Right lobe of liver (tissue), 4 donors: Measurements from ENCODE around the gene WDR93.

ENCODE experiments used
- CTCF ChIP-seq, 4 donors: fragments of 200-600 bp in 3 of 4; fragments of 450-650 bp in 1 of 4; IDR thresholded peaks; one replicate each; pipeline versions ENCODE4 v1.5.1 to v1.8.0; 2016 to 2022; ENCODE audit warnings: antibody characterized with exemption in 4 of 4, mild to moderate bottlenecking in 2 of 4
- POLR2A ChIP-seq: fragments of 450-650 bp; IDR thresholded peaks from one replicate; pipeline ENCODE4 v1.6.1; 2017; ENCODE audit warnings: antibody characterized with exemption, mild to moderate bottlenecking
- donor health status: DM: no; HTN: no; CAD: no.
- donor health status: DM: no; HTN: no; CAD: no.
- donor health status: DM: no; HTN: yes; CAD: no.

GRCh38 chr15:89670971-89671560 lies 19.5 kb upstream of the WDR93 start:
- no peak for TF ChIP-seq CTCF (IDR thresholded peaks at IDR 0.05)
- no peak for TF ChIP-seq POLR2A
